HG03060 (cell line): ENCODE measurements around the gene AUTS2.
"Not testable (repeated sequence)": the region's sequence is repeated elsewhere in the genome, so short reads cannot be mapped to it uniquely, and the experiment has no call there.

Experiments
- ATAC-seq: cut with Tn5 transposase; IDR thresholded peaks from one replicate; pipeline ENCODE4 v1.9.1; 2021; ENCODE audit warnings: low read depth, moderate number of reproducible peaks; ENCODE audit not compliant: unreplicated experiment

AUTS2 gene

DNA sequence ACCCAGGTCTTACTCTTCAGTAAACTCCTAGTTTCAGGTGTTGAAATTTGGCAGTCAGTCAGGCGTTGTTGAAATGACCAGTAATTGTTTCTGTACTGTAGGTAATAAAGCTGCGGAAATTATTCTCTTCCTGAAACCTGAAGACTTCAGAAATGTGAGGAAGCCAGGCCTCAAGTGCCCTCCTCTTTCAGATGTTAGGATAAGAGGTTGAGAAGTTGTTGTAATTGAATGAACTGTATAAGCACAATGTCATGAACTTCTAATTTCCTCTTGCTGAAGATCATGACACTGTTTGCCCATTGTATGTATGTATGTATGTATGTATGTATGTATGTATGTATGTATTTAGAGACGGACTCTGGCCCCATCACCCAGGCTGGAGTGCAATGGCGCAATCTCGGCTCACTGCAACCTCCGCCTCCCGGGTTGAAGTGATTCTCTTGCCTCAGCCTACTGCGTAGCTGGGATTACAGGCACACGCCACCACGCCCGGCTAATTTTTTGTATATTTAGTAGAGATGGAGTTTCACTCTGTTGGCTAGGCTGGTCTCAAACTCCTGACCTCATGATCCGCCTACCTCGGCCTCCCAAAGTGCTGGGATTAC, 1131.4 kb downstream of the AUTS2 start:
- ATAC-seq, result not testable (repeated sequence)

DNA sequence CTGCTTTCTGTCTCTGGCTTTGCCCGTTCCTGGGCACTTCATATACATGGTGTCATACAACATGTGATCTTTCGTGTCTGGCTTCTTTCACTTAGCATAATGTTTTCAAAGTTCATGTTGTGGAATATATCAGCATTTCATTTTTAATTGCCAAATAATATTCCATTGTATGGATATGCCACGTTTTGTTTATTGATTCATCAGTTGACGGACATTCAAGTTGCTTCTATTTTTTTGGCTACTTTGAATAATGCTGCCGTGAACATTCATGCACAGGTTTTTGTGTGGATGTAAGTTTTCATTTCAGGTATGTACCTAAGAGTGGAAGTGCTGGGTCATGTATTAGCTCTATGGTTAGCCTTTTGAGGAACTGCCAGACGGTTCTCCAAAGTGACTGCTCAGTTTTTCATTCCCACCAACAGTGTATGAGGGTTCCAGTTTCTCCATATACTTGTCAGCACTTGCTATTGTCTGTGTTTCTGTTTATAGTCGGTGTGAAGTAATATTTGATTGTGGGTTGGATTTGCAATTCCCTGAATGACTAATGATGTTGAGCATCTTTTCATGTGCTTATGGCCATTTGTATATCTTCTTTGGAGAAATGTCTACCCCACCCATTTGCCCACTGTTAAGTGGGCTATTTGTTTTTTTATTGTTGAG, 1132.3 kb downstream of the AUTS2 start:
- no peak for ATAC-seq

DNA sequence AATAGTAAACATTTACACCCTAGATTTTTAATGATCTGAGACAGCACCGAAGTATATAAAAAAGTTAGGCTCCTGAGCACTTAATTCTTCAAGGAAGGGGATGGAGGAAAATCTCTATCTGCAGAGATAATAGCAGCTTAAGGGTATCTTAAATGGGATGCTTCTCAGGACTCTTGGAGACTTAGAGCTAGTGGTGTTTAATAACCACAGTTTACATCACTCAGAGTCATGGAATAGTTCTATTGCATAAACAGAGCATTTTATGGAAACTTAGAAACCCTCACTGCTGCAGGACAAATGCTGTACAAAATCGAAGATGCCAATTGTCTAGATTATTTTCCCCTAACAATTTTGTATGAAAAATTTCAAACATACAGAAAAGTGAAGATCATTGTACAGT, 1134.8 kb downstream of the AUTS2 start:
- no peak for ATAC-seq

DNA sequence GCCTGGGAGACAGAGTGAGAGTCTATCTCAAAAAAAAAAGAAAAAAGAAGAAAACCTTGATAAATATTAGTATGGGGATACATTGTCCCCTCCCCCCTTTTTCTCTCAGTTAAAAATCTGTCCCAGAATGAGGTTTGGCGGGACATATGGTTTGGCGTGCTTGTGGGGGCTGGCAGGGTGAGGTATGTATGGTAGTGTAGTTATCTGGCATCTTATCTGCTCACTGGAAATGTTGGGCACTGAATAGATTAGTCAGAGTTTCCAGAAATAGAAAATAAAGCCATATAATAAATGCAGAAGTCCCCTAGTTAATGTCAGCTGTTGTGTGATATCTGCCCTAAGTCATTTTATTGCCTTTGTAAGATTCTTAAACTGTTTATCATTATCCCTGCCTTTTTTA, 1136.1 kb downstream of the AUTS2 start:
- no peak for ATAC-seq

DNA sequence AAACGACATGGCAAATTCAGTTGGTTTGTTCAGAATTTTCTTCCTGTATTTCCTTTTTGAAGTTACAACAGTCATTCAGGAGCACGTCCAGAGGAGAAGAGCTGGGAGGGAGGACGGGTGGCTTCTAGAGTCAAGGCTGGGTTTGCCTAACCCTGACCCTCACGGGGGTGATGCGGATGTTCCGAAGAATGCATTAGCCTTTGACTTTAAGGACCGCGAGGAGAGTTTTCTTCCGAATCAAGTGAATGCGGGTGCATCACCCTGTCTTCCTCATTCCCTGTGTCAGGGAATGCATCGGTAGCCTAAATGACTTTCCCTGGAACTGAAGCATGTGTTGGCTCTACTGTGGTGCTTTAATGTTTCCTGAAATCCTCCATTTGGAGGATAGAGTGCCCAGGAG, 1137.0 kb downstream of the AUTS2 start:
- no peak for ATAC-seq

DNA sequence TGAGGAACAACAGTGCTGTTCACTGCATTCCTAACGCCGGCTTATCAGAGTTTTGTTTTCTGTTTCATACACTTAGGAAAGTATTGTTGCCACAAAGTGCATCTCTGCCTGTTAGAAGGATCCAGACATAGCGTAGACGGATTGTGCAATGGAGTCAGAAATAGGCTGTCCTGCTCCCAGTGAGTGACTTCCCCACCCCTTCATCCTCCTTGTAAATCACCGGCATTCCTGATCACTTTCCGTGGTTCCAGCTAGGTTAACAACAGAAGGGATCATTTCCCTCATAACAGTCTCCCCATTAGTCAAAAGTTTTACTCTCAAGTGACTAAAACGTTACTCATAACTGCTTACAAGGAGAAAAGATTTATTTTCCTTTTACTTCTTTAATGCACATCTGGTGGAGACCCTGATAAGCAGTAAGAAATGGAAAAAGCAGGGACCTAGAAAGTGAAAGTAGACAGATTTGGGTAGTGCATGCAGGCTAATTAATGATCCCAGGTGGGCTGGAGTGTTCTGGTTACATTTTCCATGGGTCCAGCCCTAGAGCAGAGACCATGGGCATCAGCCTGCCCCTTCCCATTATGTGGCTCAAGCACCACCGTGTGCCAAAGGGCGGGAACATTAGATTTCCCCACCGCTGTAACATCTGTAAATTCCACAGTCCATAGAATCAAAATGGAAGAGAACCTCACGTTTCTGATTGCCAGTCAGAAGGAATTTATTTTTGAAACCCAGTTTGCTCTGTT, 1138.6 kb downstream of the AUTS2 start:
- no peak for ATAC-seq

DNA sequence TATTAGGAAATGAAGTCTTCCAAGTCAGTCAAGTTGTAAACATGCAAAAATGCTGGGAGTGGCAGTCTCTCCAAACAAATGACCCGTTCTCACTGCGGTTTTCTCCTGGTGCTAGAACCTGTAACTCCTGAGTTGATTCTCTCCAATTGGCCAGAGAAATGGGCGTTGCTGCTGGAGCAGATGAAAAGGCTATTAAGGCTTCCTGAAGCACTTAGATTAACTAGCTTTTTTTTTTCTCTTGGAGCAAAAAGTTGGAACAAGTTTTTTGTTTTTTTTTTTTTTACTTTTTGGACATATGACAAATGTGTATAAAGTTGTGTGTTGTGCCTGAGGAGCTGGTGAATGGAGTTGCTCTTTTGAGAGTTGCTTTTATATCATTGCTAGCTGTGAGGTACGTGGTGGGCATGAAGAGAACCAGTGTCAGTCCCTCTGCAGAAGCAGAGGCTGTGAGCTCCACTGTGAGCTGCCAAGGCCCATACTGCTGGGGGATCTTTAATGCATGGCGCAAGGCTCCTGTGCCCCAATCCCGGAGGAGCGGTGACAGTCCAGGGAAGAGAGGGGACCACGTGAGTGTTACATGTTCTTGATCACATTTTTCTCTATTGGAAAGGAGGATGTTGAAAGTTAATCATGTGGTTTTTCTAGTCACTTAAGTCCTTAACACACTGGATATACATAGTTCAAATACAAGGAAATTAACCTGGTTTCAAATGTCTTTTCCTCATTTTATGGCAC, 1140.0 kb downstream of the AUTS2 start:
- ATAC-seq, result no peak

DNA sequence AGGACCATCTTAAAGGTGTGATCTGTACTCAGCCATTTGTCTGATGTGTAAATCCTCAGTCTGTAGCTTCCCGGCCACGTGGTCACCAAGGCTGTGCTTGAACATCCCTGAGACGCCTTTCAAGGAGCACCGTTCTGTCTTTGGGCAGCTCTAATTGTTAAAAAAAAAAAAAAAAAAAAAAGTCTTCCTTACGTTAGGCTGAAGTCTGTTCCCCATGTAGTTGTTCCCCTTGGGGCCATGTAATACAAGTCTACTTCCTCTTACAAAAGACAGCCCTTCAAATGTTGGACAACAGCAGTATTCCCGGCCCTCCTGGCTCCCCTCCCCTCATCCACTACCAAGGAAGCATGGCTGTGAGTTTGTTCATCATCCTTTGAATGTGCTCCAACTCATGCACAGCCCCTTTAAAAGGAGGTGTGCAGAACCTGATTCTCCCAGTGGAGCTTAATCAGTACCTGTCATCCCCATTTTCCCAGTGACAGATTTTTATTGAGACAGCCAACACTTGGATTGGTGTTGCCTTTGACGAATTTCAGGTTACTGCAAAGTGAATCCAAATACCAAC, 1141.5 kb downstream of the AUTS2 start:
- ATAC-seq, result no peak

DNA sequence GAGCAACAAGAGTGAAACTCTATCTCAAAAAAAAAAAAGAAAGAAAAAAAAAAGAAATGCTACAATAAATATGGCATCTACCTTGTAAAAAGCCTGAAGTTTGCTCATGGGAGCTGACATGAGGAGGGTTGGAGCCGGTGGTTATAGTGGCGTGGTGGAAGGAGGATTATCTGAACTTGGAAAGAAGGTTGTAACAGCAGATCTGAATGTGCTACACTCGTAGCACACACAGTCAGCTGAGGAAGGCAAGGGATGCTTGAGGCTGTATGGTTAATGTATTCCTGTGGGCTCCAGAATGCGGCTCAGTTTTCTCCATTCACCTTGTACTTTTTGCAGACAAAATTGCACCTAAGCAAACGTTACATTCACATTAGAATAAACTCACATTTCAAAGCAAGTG, 1143.4 kb downstream of the AUTS2 start:
- no peak for ATAC-seq

DNA sequence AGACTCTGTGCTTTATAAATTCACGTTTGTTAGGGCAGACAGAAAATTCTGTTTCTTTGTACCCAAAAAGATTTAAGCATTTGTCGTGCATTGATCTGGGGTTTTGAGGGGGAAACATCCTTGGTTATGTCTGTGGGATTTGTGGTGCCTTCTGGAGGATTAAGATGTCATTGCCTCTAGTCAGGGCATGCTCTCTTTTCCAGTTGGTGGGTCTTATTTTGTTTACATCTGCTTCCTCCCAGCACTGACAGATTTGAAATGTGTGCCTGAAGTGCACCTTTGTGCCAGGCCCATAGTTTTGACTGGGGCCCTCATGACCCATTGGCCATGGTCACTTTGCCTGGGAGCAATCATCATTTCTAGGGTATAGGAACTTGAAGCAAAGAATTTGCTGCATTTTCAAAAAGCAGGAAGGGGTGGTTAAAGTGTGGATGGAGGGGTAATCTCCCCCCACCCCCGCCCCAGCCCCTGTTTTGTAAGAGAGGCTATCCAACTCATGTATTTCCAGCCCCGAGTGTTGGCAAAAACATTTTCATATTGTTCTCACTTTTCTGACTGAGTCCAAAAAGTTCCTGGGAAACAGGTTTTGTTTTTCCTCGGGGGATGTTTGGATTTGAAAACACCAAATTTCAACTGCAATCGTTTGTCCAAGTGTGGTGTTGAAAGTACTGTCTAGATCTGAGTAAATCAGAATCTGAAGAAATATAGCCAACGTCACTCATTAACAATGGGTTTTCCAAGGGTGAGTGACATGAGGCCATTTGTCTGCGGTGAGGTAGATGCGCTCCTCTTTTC, 1145.5 kb downstream of the AUTS2 start:
- no peak for ATAC-seq

DNA sequence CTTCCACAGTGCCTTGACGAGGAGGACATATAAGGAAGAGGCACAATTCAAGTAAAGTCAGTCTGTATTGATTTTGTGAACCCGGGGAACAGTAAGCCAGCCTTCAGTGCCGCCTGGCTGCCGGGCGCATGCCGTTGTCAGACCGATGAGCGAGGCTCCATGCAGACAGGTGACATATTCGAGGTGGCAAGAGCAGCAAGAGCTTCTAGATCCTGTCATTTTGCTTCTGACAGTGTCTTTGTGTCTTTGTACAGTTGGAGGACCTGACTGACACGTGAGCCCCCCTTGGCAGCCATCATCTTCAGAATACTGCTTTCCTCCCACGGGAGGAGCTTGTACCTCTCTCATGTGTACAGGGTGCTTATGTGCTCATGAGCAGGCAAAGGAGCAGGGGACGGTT, 1146.2 kb downstream of the AUTS2 start:
- no peak for ATAC-seq

DNA sequence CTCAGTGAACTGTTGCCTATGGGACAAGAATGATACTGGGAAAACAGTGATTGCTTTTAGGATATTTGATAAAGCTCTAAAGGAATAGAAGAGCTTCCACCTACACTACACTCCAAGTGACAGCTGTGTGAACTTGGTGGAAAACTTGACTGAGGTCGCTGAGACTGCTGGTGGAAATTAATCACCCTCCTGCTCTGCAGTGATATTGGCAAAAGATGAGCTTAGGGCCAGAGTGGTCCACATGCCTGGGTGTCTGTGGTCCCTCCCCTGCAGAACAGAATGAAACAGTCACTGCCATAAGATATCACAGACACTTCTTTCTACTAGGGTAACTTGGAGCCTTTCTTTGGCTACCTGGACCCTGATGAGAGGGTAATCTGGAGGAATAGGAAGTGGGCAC, 1151.6 kb downstream of the AUTS2 start:
- no peak for ATAC-seq

DNA sequence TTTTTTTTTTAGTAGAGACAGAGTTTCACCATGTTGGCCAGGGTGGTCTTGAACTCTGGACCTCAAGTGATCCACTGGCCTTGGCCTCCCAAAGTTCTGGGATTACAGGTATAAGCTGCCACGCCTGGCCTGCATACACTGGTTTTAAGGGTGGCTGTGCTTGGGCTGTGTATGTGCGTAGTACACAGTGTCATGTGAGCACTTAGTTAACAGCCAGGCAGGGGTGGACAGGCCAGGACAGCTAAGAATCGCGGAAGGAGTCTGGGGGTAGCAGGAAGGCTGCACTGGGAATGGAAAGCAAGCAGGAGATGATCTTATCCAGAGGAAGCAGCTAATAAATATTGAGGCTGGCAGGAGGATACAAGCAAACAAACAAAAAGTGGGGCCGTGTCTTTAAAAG, 1153.6 kb downstream of the AUTS2 start:
- ATAC-seq, result no peak

DNA sequence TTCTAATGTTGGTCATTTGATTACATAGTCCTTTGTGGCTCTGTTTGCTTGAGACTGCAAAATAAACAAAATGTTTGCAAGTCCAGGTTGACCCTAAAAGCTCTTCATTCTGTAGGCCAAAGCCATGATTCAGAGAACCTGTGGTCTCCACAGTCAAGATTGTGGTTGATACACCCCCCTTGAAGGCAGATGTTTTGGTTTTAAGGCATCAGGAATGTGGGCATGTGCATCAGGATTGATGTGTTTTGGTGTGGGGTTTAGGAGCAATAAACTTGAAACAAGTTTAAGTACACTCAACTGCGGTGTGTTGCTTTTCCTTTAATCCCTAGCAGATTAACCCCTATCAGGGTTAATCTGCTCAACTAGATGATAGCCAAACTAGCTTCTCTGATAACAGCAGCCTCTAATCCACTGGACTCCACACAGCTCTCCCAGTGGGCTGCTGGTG, 1154.5 kb downstream of the AUTS2 start:
- ATAC-seq, result no peak

DNA sequence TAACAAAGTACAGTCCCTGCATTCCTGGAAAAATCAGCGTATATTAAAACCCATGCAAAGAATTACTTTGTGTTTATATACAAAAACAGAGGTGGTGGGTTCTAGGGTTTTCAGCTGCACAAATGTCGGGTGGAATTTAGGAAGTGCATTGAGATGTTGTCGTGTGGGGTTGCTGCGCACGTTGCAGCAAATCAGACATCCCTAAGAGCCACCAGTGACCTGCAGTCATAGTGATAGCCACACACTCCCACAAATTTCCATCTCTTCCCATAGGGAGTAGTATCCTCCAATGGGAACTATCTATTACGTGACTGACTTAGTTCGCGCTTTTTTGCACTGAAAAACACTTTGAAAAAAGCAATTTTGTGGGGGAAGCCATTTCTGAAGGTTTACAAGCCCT, 1158.5 kb downstream of the AUTS2 start:
- no peak for ATAC-seq

DNA sequence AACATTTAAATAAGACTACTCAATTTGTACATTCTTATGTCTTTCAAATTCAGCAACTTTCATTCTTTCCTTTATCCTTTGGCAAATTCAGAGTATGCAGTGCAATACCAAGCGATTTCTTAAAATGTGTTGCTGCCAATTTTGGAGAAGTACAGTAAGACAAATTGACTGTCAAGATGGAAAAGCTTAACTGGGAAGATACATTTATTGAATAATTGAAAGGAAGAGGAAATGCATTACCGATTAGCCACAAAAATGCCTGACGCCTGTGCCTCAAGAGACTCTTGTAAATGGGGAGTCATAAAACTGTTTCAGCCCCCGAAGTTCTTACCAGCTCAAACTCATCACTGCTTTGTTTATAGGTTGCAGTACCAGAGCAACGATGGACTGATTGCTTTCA, 1160.4 kb downstream of the AUTS2 start:
- ATAC-seq, result no peak

DNA sequence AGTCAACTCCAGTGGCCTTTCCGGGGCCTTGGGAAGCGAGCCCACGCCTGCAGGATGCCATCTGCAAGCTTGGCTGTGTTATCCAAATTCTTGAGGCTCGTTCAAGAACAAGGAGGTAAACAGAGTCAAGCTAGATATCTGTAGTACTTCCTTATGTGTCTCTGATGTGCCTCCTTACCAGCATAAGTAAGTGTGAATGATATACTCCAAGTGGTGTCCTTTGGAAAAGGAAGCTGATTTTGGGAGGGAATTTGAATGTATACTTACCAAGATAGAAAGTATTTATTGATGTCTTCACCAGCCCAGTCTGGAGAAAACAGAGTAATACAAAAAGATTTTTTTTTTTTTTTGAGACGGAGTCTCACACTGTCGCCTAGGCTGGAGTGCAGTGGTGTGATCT, 1161.4 kb downstream of the AUTS2 start:
- no peak for ATAC-seq

DNA sequence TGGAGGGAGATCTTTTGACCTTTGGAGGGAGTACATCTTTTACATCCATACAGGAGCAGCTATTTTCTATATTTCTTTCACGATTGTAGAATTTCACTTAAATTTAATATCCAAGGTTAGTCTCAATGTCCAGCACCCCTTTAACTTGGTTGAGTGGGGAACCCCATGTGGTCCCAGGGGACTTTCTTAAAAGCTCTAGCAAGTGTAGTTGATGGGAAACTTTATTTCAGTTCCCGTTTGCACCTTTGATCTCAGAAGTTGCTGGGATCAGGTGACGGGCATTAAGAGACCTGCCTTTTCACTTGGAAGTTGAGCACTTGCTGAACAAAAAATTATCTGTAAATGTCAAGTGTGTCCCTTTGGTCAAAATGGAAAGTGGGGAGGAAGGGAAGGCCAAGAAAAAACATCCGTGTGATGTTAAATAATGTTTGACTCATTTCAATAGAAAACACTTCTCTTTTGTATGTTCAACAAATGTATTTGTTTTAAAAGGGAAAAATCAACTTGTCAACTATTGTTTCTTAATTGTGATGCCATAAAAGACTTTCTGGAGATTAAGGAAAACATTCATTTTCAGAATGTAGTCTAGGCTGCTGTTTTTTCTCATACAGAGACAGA, 1163.5 kb downstream of the AUTS2 start:
- no peak for ATAC-seq

DNA sequence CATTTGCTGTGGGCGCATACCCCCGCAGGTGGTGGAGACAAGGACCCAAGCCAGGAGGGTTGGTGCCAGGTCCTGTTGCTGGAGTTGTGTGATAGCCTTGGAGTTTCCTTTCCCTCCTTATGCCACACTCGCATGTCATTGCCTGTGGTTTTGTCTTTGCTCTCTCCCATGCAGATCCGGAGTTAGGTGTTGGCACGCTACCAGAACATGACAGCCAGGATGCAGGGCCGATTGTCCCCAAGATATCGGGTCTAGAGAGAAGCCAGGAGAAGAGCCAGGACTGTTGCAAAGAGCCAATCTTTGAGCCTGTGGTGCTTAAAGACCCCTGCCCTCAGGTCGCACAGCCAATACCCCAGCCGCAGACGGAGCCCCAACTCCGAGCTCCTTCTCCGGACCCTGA, 1164.4 kb downstream of the AUTS2 start:
- no peak for ATAC-seq
